K562 (cell line): ENCODE data around the gene CCDC136. TPM values are rescaled to one million over a fixed set of nuclear protein-coding genes. Genes with fewer than 3 reads are reported as not detected.

ENCODE experiments used
- ARID3B ChIP-seq: fragments of 250-450 bp; sonication (Bioruptor Pico); IDR thresholded peaks from 2 replicates; pipeline ENCODE4 v1.4.0; 2020; ENCODE audit warnings: borderline replicate concordance
- CREB3L1 ChIP-seq: fragments of 450-650 bp; IDR thresholded peaks from 2 replicates; pipeline ENCODE4 v1.6.1; 2014; ENCODE audit warnings: low read depth, mild to moderate bottlenecking, moderate library complexity, borderline replicate concordance
- GTF2B ChIP-seq: IDR thresholded peaks from 2 replicates; pipeline ENCODE4 v1.6.1; 2011; ENCODE audit not compliant: insufficient read length; ENCODE audit errors: extremely low read depth
- ILF3 ChIP-seq: fragments of 450-650 bp; IDR thresholded peaks from 2 replicates; pipeline ENCODE4 v1.6.1; 2018; ENCODE audit warnings: antibody characterized with exemption, mild to moderate bottlenecking, moderate library complexity, borderline replicate concordance
- MITF ChIP-seq: IDR thresholded peaks from 2 replicates; pipeline ENCODE4 v1.6.1; 2014; ENCODE audit warnings: antibody characterized with exemption
- PCBP2 ChIP-seq: fragments of 200-400 bp; formaldehyde crosslinking; IDR thresholded peaks from 2 replicates; pipeline ENCODE4 v1.6.1; 2018; ENCODE audit warnings: low read length, low read depth, mild to moderate bottlenecking, moderate library complexity; ENCODE audit not compliant: poor library complexity, severe bottlenecking
- THRB ChIP-seq: fragments of 450-650 bp; formaldehyde crosslinking; conservative IDR thresholded peaks from 2 replicates; pipeline ENCODE4 v1.4.0; 2022; ENCODE audit warnings: mild to moderate bottlenecking, missing genetic modification characterization
- ZBTB11 ChIP-seq, 3 experiments: fragments of 200-800 bp in 1 of 3; fragments of 250-450 bp in 1 of 3; fragments of 450-650 bp in 1 of 3; sonication (Bioruptor Pico) in 1 of 3; sonication (Bioruptor generic) in 1 of 3; formaldehyde crosslinking in 1 of 3; IDR thresholded peaks; 2 replicates each; pipeline versions ENCODE4 v1.6.1 to v1.8.0; 2016 to 2022; ENCODE audit warnings: mild to moderate bottlenecking in 2 of 3, missing genetic modification characterization in 2 of 3, missing compliant biosample characterization in 1 of 3, moderate library complexity in 1 of 3
- ZFP1 ChIP-seq: fragments of 450-650 bp; formaldehyde crosslinking; IDR thresholded peaks from 2 replicates; pipeline ENCODE4 v1.4.0; 2020; ENCODE audit warnings: mild to moderate bottlenecking, mixed read lengths
- ZFP91 ChIP-seq: sonication (generic); formaldehyde crosslinking; IDR thresholded peaks from 2 replicates; pipeline ENCODE4 v1.8.0; 2022; ENCODE audit warnings: mild to moderate bottlenecking, missing genetic modification reagents
- ZNF316 ChIP-seq: fragments of 450-650 bp; IDR thresholded peaks from 2 replicates; pipeline ENCODE4 v1.6.1; 2016
- ZNF444 ChIP-seq: fragments of 250-450 bp; sonication (Bioruptor Pico); IDR thresholded peaks from 2 replicates; pipeline ENCODE4 v1.4.0; 2020; ENCODE audit warnings: mild to moderate bottlenecking, moderate library complexity
- polyA plus RNA-seq, 8 experiments: library from polyadenylated mRNA; depleted of rRNA in 4 of 8; stranded (reverse) in 5 of 8; unstranded in 3 of 8; fragments of >200 nt; fragmentation: Nextera tagmentation in 2 of 8; fragmentation: Illumina TruSeq in 1 of 8; extraction: Ambion mirVana in 2 of 8; extraction: Trizol in 1 of 8; gene quantifications; 2 replicates each; pipeline versions ENCODE4 v1.2.1 to v1.2.3, GENCODE V29; 2011 to 2014; ENCODE audit warnings: inconsistent platforms in 1 of 8, missing spikeins in 1 of 8
- total RNA-seq, 7 experiments: library from RNA; depleted of rRNA in 6 of 7; stranded (reverse); fragments of >200 nt in 6 of 7; fragmentation: Illumina TruSeq in 2 of 7; extraction: Trizol in 2 of 7; gene quantifications; 2 replicates each; pipeline versions ENCODE4 v1.2.1 to v1.2.3, GENCODE V29; 2011 to 2021; ENCODE audit warnings: low replicate concordance in 1 of 7

Gene CCDC136
- total and polyA plus RNA-seq, 9 of the 15 experiments (the other 6 are each of a cell fraction or from before 2014, with no cell fraction given) = 2.4 to 40.8 (median 26.5) TPM

GRCh38 chr7:128831178-128831993 lies 39.6 kb downstream of the CCDC136 start (continued):
- no peak; the same call in 1 of the 2 replicates for TF ChIP-seq MITF
- no peak for TF ChIP-seq CREB3L1
- TF ChIP-seq GTF2B = no peak
- TF ChIP-seq ZBTB11 (CRISPR knock-in tag; IDR thresholded peaks at IDR 0.05) = no peak; a peak in 1 of 6 replicates
- TF ChIP-seq ZFP1 = no peak
- TF ChIP-seq ILF3 = no peak
- TF ChIP-seq ZNF444 (CRISPR knock-in tag) = no peak
- TF ChIP-seq THRB (CRISPR knock-in tag) = no peak
- no peak; the same call in 1 of the 2 replicates for TF ChIP-seq ARID3B
- TF ChIP-seq ZFP91 (CRISPR knock-in tag) = no peak
- TF ChIP-seq PCBP2 = no peak
- no peak for TF ChIP-seq ZNF316
